Loucy (cell line): ENCODE data around the gene ARID2.
A peak's percentile ranks its signal among the peaks of the same experiment; 100 is the strongest.

ENCODE experiments used
- H2AFZ ChIP-seq: fragments of 200-600 bp; sonication (generic); 2 replicates; pipeline ENCODE4 v1.6.0; 2016; ENCODE audit warnings: antibody characterized with exemption, mild to moderate bottlenecking, low read length, moderate library complexity
- H3F3A ChIP-seq: fragments of 200-600 bp; 2 replicates; pipeline ENCODE4 v1.6.0; 2016; ENCODE audit warnings: antibody characterized with exemption, low read depth, mild to moderate bottlenecking
- H3K27me3 ChIP-seq: fragments of 200-600 bp; sonication (generic); 2 replicates; pipeline ENCODE4 v1.6.1; 2014; ENCODE audit warnings: low read length, mild to moderate bottlenecking; ENCODE audit not compliant: insufficient read depth, poor library complexity, severe bottlenecking
- H3K36me3 ChIP-seq: fragments of 200-600 bp; sonication (generic); 2 replicates; pipeline ENCODE4 v1.6.1; 2016; ENCODE audit warnings: low read length; ENCODE audit not compliant: insufficient read depth
- H3K4me1 ChIP-seq: fragments of 200-600 bp; sonication (generic); 2 replicates; pipeline ENCODE4 v1.5.1; 2014; ENCODE audit warnings: low read length, mild to moderate bottlenecking; ENCODE audit not compliant: insufficient read depth, poor library complexity, severe bottlenecking
- H3K4me2 ChIP-seq: fragments of 200-600 bp; sonication (generic); 2 replicates; pipeline ENCODE4 v1.6.0; 2014; ENCODE audit warnings: antibody characterized with exemption, low read length, low read depth, mild to moderate bottlenecking; ENCODE audit not compliant: poor library complexity, severe bottlenecking
- H3K4me3 ChIP-seq: fragments of 200-600 bp; sonication (generic); 2 replicates; pipeline ENCODE4 v1.5.1; 2014; ENCODE audit warnings: low read length, mild to moderate bottlenecking, mixed read lengths; ENCODE audit not compliant: poor library complexity, severe bottlenecking
- H3K79me2 ChIP-seq: fragments of 200-600 bp; sonication (generic); 2 replicates; pipeline ENCODE4 v1.6.1; 2014; ENCODE audit warnings: low read length; ENCODE audit not compliant: insufficient read depth
- H3K9ac ChIP-seq: fragments of 200-600 bp; sonication (generic); 2 replicates; pipeline ENCODE4 v1.6.0; 2014; ENCODE audit warnings: mild to moderate bottlenecking, low read depth, low read length, moderate library complexity; ENCODE audit not compliant: poor library complexity, severe bottlenecking
- H3K9me2 ChIP-seq: fragments of 200-600 bp; sonication (generic); replicated peaks from 2 replicates; pipeline ENCODE4 v1.6.1; 2016; ENCODE audit warnings: low read depth, low read length, mixed read lengths
- H3K9me3 ChIP-seq: fragments of 200-600 bp; sonication (generic); 2 replicates; pipeline ENCODE4 v1.6.1; 2014; ENCODE audit warnings: mild to moderate bottlenecking, antibody characterized with exemption, low read length, low read depth; ENCODE audit not compliant: insufficient read depth
- H4K20me1 ChIP-seq: fragments of 200-600 bp; sonication (generic); 2 replicates; pipeline ENCODE4 v1.6.0; 2014; ENCODE audit warnings: antibody characterized with exemption, low read length, mild to moderate bottlenecking; ENCODE audit not compliant: insufficient read depth, poor library complexity, severe bottlenecking
- CTCF ChIP-seq: fragments of 200-600 bp; sonication (generic); conservative IDR thresholded peaks from 2 replicates; pipeline ENCODE4 v1.5.1; 2014; ENCODE audit warnings: mild to moderate bottlenecking, antibody characterized with exemption, low read length
- EZH2phosphoT487 ChIP-seq: fragments of 200-600 bp; IDR thresholded peaks from 2 replicates; pipeline ENCODE4 v1.6.1; 2018; ENCODE audit warnings: antibody characterized with exemption, mild to moderate bottlenecking, moderate library complexity, borderline replicate concordance

The ARID2 gene

GRCh38 chr12:45893240-45893639 lies 163.7 kb downstream of the ARID2 start:
- H3K36me3 ChIP-seq = peaks cover 62% of the 10 kb centered on the region

GRCh38 chr12:45895961-45896360 lies 166.5 kb downstream of the ARID2 start:
- no peaks in the 10 kb centered on the region for H3K4me1 ChIP-seq
- H3K27me3 ChIP-seq = no peaks in the 10 kb centered on the region
- no peaks in the 10 kb centered on the region for H3K9me3 ChIP-seq
- no peak overlapping the region for H2AFZ ChIP-seq
- H4K20me1 ChIP-seq = no peaks in the 10 kb centered on the region
- 0 out of 2 replicates have a peak, but pooled peaks cover 3% of the 10 kb centered on the region for H3F3A ChIP-seq
- H3K9ac ChIP-seq = no peak overlapping the region
- no peak overlapping the region for H3K4me2 ChIP-seq
- no peaks in the 10 kb centered on the region for H3K79me2 ChIP-seq
- no peak overlapping the region for H3K4me3 ChIP-seq
- peaks cover 64% of the 10 kb centered on the region for H3K36me3 ChIP-seq
- no peak for TF ChIP-seq CTCF
- TF ChIP-seq EZH2phosphoT487 = no peak
- H3K9me2 ChIP-seq = no peaks in the 10 kb centered on the region

More at GRCh38 chr12:45893240-45893639, 163.7 kb downstream of the ARID2 start:
- no peak for TF ChIP-seq EZH2phosphoT487
- TF ChIP-seq CTCF = peak; percentile 61
- Histone ChIP-seq H3K4me3 (no peak overlapping the region), H3K9me3 (no peaks in the 10 kb centered on the region), H4K20me1 (no peaks in the 10 kb centered on the region), H2AFZ (no peak overlapping the region), H3F3A (0 out of 2 replicates have a peak, but pooled peaks cover 3% of the 10 kb centered on the region), H3K9me2 (no peaks in the 10 kb centered on the region), H3K79me2 (no peaks in the 10 kb centered on the region), H3K9ac (no peak overlapping the region), H3K4me1 (no peaks in the 10 kb centered on the region), H3K27me3 (no peaks in the 10 kb centered on the region), H3K4me2 (no peak overlapping the region)

GRCh38 chr12:45898094-45898493 lies 168.6 kb downstream of the ARID2 start:
- Histone ChIP-seq H3K9me2 (no peaks in the 10 kb centered on the region), H3K9ac (no peak overlapping the region), H3K27me3 (no peaks in the 10 kb centered on the region), H3K4me2 (no peak overlapping the region), H3K4me3 (no peak overlapping the region), H2AFZ (no peak overlapping the region), H3K36me3 (peaks cover 50% of the 10 kb centered on the region), H3K9me3 (no peaks in the 10 kb centered on the region), H3K79me2 (no peaks in the 10 kb centered on the region), H3F3A (0 out of 2 replicates have a peak, but pooled peaks cover 3% of the 10 kb centered on the region), H4K20me1 (no peaks in the 10 kb centered on the region), H3K4me1 (no peaks in the 10 kb centered on the region)
- TF ChIP-seq EZH2phosphoT487 (no peak), CTCF (no peak)
